GM21619 (cell line): ENCODE results near the gene FIZ1.
"Not testable (repeated sequence)": the region's sequence is repeated elsewhere in the genome, so short reads cannot be mapped to it uniquely, and the experiment has no call there.

Source experiments
- ATAC-seq: cut with Tn5 transposase; IDR thresholded peaks from one replicate; pipeline ENCODE4 v1.9.1; 2021; ENCODE audit not compliant: unreplicated experiment

Gene FIZ1

GRCh38 chr19:55578031-55578760 is 21.1 kb downstream of the FIZ1 start:
- ATAC-seq = no peak

- no peak for ATAC-seq
Observed at GRCh38 chr19:55576746-55577145, 22.6 kb downstream of the FIZ1 start.

DNA sequence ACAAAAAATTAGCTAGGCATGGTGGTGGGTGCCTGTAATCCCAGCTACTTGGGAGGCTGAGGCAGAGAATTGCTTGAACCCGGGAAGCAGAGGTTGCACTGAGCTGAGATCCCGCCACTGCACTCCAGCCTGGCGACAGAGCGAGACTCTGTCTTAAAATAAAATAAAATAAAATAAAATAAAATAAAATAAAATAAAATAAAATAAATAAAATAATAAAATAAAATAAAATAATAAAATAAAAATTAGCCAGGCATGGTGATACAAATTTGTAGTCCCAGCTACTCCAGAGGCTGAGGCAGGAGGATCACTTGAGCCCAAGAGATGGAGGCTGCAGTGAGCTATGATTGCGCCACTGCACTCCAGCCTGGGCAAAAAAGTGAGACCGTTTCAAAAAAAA is 25.4 kb downstream of the FIZ1 start:
- ATAC-seq = not testable (repeated sequence)

DNA sequence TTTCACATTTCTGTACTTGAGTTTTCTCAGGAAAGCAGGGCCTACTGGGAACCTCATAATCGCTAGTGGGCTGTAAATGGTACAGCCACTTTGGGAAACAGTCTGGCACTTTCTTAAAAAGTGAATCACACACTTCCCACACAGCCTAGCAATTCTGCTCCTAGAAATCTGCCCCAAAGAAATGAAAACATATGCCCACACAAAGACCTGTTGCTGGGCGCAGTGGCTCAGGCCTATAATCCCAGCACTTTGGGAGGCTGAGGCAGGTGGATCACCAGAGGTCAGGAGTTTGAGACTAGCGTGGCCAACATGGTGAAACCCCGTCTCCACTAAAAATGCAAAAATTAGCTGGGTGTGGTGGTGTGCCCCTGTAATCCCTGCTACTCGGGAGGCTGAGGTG is 29.8 kb downstream of the FIZ1 start:
- not testable (repeated sequence) for ATAC-seq

DNA sequence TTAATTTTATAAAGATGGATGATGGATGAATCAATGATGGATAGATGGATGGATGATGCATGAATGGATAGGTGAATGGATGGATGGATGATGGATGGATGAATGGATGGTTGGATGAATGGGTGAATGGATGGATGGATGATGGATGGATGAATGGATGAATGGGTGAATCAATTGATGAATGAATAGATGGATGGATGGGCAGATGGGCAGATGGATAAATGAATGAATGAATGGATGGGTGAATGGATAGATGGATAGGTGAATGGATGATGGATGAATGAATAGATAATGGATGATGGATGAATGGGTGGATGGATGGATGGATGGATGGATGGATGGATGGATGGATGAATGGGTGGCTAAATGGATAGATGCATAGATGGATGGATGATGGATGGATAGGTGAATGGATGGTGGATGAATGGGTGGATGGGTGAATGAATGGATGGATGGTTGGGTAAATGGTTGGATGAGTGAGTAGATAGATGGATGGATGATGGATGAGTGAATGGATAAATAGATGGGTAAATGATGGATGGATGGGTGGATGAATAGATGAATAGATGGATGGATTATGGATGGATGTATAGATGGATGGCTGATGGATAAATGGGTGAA is 31.5 kb downstream of the FIZ1 start:
- no peak for ATAC-seq

DNA sequence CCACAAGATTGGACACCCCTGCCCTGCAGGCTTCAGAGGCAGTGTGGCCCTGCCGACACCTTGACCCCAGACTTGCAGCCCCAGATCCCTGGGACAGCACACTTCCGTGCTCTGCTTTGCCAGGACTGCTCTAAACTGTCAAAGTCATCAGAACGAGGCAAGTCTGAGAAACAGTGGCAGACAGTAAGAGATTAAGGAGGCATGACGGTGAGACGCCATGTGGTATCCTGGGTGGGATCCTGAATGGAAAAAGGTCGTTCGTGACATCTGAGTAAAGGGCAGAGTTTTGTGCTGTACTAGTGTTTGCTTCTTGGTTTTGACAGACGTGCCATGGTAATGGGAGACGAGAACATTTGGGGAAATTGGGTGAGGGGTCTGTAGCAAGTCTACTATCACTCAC is 32.5 kb downstream of the FIZ1 start:
- no peak for ATAC-seq

DNA sequence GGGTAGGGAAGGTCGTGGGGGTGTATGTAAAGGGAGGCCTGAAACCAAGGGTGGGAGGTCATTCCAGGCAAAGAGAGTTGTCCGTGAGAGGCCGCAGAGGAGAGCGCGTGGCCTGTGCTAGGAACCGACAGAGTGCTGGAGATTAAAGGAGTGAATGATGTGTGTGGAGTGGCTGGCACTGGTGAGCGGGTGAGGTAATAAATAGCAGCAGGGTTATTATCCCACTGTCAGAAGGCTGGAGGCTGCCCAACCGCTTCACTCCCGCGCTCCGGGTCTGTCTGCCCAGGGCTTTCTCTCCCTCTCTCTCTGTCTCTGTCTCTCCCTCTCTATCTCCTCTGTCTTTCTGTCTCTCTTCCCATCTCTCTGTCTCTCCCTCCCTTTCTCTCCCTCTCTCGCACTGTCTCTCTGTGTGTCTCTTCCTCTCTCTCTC is 36.0 kb downstream of the FIZ1 start:
- ATAC-seq = no peak

- ATAC-seq = no peak
Observed at GRCh38 chr19:55559684-55560083, 39.6 kb downstream of the FIZ1 start.

DNA sequence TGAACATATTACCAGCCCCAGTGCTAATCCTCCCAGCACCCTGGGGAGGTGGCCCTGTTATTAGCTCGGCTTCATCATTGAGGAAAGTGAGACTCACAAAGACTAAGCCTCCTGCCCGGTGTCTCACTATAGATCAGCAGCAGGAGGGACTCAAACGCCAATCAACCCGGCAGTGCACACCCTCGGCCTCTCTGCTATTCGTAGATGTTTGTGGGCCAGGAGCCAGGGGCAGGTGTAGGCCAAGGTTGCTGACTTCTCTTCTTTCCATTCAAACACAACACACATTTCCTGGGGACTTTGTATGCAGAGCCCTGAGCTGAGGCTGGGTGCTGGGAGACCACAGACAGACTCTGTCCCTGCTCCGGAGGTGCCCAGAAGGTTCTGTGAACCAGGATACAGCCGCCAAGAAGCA is 44.6 kb downstream of the FIZ1 start:
- no peak for ATAC-seq

DNA sequence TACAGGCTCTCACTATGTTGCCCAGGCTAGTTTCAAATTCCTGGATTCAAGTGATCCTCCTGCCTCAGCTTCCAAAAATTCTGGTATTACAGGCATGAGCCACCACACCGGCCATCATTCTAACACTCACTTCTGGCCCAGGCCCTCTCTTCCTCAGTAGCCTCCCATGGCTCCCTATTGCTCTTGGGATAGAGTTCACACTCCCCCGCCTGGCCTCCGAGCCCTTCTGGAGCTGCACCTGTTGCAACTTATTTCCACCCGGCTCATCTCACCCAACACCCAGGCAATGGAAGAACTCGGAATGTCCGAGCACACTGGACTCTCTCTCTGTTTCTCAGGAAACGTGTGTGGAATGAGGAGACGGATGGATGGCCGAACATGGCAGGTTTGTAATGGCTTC is 45.0 kb downstream of the FIZ1 start:
- no peak for ATAC-seq

GRCh38 chr19:55553217-55554182 is 45.8 kb downstream of the FIZ1 start:
- no peak for ATAC-seq

DNA sequence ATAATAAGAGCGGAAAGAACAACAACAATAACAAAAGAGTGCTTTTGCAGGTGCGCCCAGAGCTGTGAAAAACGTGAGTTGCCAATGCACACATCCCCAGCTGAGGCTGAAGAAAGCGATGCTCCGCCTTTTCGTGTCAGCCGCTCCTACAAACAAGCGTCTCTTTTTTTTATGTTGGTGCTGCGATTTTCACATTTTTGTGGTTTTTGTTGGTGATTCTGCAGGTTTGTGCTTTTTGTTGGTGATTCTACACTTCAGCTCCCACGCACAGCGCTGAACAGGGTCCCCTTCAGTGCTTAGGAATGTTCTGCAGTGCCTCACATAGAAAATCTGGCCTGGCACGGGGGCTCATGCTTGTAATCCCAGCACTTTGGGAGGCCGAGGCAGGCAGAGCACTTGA is 46.7 kb downstream of the FIZ1 start:
- no peak for ATAC-seq

DNA sequence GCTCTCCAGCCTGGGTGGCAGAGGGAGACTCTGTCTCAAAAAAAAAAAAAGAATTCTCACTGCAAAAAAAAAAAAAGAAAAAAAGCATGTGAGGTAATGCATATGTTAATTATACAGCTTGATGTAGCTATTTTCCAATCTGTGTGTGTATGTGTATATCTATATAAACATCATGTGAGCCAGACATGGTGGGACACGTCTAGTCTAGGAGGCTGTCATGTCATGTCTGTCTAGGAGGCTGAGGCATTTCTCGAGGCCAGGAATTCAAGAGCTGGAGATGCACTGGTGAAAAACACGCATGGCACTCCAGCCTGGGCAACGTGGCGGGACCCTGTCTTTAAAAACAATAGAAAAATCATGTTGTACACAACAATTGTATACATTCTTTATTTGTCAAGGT is 47.1 kb downstream of the FIZ1 start:
- ATAC-seq = no peak

GRCh38 chr19:55550321-55550650 is 49.0 kb downstream of the FIZ1 start:
- ATAC-seq = no peak

- no peak for ATAC-seq
Observed at GRCh38 chr19:55549500-55550320, 49.6 kb downstream of the FIZ1 start.

GRCh38 chr19:55546822-55547614 is 52.3 kb downstream of the FIZ1 start:
- ATAC-seq = no peak

DNA sequence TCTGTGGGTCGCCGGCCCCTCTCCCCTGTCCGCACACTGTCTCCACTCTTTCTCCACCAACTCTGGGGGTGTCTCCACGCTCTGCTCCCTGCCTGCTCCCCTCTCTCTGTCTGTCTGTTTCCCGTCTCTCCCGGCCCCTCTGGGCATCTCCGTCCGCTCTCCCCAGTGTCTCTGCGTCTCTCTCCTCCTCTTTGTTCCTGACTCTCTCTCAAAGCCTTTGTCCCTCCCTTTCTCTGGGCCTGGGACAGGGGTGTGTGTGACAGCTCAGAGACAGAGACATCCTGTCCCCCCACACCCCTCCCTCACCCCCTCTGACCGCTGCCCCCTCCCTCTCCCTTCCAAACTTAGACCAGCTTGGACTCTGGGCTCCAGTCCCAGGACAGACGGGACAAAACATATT is 53.3 kb downstream of the FIZ1 start:
- no peak for ATAC-seq

DNA sequence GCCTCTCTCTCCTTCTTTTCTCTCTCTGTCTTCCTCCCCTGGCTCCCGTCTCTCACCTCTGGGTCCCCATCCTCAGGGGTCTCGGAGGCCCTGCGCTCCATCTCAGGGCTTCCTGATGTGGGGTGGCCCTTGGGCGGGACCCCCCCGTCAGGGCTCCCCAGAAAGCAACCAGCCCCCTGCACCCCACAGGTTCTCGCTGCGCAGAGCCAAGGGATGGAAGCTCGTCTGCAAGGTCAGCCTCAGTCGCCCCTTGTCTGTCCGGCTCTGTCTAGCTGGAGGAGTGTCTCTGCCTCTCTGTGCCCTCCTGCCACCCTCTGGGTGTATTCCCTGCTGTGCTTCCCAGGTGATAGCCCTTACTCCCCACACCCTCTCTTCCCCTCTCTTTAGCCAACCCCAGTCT is 53.9 kb downstream of the FIZ1 start, which contains the start of gene SBK3:
SBK3 (minus strand) TSS at position 101 of the 400 bp plus-strand sequence; CDS start at position 101, 0 bp downstream.
- no peak for ATAC-seq

DNA sequence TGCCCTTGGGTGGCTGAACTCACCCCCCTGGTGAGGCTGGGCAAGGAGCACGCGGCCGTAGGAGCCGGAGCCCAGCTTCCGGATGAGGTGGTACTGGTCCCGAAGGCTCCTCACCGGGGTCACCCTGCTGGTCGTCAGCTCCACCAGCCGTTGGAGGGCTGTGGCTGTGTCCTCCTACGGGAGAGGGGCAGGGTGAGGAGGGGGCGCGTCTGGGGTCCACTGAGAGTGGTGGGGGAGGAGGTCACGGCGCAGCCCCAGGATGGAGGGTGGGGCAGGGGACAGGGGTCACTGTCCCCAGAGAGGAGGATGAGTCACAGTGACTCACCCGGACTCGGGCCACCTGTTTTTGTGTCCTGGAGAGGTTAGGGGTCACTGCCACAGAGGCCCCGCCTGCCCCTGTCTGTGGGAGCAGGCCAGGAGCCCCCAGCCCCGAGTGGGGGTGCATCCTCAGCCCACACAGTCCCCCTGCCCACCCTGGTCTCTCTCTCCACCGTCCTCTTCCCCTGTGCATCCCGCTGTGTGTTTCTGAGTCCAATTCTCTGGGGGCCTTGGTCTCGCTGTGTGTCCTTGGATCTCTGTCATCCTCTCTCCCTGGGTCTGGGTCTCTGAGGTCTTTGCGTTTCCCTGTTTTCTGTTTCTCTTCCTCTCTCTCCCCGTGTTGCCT is 54.4 kb downstream of the FIZ1 start:
- no peak for ATAC-seq
